ENCODE results near the gene VPS13C.

Gene VPS13C

GRCh38 chr15:61983081-61983480 is 77.2 kb downstream of the VPS13C start:
- Histone ChIP-seq H3K36me3 (ENCODE audit: control insufficient read depth, insufficient read depth, low read length) (peaks cover 12% of the 10 kb centered on the region), H3K27ac (ENCODE audit: low read depth, low read length) (no peak overlapping the region), H3K9me3 (ENCODE audit: control insufficient read depth, insufficient read depth, low read depth, low read length) (no peaks in the 10 kb centered on the region), H3K4me3 (ENCODE audit: low read depth, low read length) (no peak overlapping the region), H3K27me3 (ENCODE audit: control insufficient read depth, insufficient read depth, low read length) (no peaks in the 10 kb centered on the region), H3K9ac (ENCODE audit: low read length) (no peak overlapping the region), H3K4me1 (ENCODE audit: control insufficient read depth, insufficient read depth, low read length) (no peaks in the 10 kb centered on the region)

GRCh38 chr15:61978225-61978624 is 82.0 kb downstream of the VPS13C start:
- Histone ChIP-seq H3K27ac (ENCODE audit: low read depth, low read length) (no peak overlapping the region), H3K27me3 (ENCODE audit: control insufficient read depth, insufficient read depth, low read length) (no peaks in the 10 kb centered on the region), H3K9me3 (ENCODE audit: control insufficient read depth, insufficient read depth, low read depth, low read length) (no peaks in the 10 kb centered on the region), H3K4me3 (ENCODE audit: low read depth, low read length) (no peak overlapping the region), H3K9ac (ENCODE audit: low read length) (no peak overlapping the region), H3K36me3 (ENCODE audit: control insufficient read depth, insufficient read depth, low read length) (peaks cover 9% of the 10 kb centered on the region), H3K4me1 (ENCODE audit: control insufficient read depth, insufficient read depth, low read length) (no peaks in the 10 kb centered on the region)

GRCh38 chr15:61974759-61975158 is 85.5 kb downstream of the VPS13C start:
- Histone ChIP-seq H3K27me3 (ENCODE audit: control insufficient read depth, insufficient read depth, low read length) (no peaks in the 10 kb centered on the region), H3K4me3 (ENCODE audit: low read depth, low read length) (no peak overlapping the region), H3K4me1 (ENCODE audit: control insufficient read depth, insufficient read depth, low read length) (no peaks in the 10 kb centered on the region), H3K27ac (ENCODE audit: low read depth, low read length) (no peak overlapping the region), H3K9ac (ENCODE audit: low read length) (no peak overlapping the region), H3K36me3 (ENCODE audit: control insufficient read depth, insufficient read depth, low read length) (peaks cover 12% of the 10 kb centered on the region), H3K9me3 (ENCODE audit: control insufficient read depth, insufficient read depth, low read depth, low read length) (no peaks in the 10 kb centered on the region)

- peaks cover 12% of the 10 kb centered on the region for H3K36me3 ChIP-seq (ENCODE audit: control insufficient read depth, insufficient read depth, low read length)
- no peaks in the 10 kb centered on the region for H3K9me3 ChIP-seq (ENCODE audit: control insufficient read depth, insufficient read depth, low read depth, low read length)
- H3K4me3 ChIP-seq (ENCODE audit: low read depth, low read length): no peak overlapping the region
- H3K4me1 ChIP-seq (ENCODE audit: control insufficient read depth, insufficient read depth, low read length): no peaks in the 10 kb centered on the region
- H3K27ac ChIP-seq (ENCODE audit: low read depth, low read length): no peak overlapping the region
- H3K27me3 ChIP-seq (ENCODE audit: control insufficient read depth, insufficient read depth, low read length): no peaks in the 10 kb centered on the region
- H3K9ac ChIP-seq (ENCODE audit: low read length): no peak overlapping the region
These were observed 86.1 kb downstream of the VPS13C start for GRCh38 chr15:61974118-61974517.

- Histone ChIP-seq H3K36me3 (ENCODE audit: control insufficient read depth, insufficient read depth, low read length) (peaks cover 5% of the 10 kb centered on the region), H3K9me3 (ENCODE audit: control insufficient read depth, insufficient read depth, low read depth, low read length) (no peaks in the 10 kb centered on the region)
These were observed 108.3 kb downstream of the VPS13C start for GRCh38 chr15:61951949-61952348.

GRCh38 chr15:61946778-61947177 is 113.5 kb downstream of the VPS13C start:
- Histone ChIP-seq H3K9ac (ENCODE audit: low read length) (no peak overlapping the region), H3K27ac (ENCODE audit: low read depth, low read length) (no peak overlapping the region), H3K4me3 (ENCODE audit: low read depth, low read length) (no peak overlapping the region), H3K27me3 (ENCODE audit: control insufficient read depth, insufficient read depth, low read length) (no peaks in the 10 kb centered on the region), H3K4me1 (ENCODE audit: control insufficient read depth, insufficient read depth, low read length) (no peaks in the 10 kb centered on the region), H3K36me3 (ENCODE audit: control insufficient read depth, insufficient read depth, low read length) (peaks cover 9% of the 10 kb centered on the region), H3K9me3 (ENCODE audit: control insufficient read depth, insufficient read depth, low read depth, low read length) (0 out of 2 replicates have a peak, but pooled peaks cover 6% of the 10 kb centered on the region)

More at GRCh38 chr15:61951949-61952348, 108.3 kb downstream of the VPS13C start:
- no peak overlapping the region for H3K9ac ChIP-seq (ENCODE audit: low read length)
- H3K4me3 ChIP-seq (ENCODE audit: low read depth, low read length): no peak overlapping the region
- H3K4me1 ChIP-seq (ENCODE audit: control insufficient read depth, insufficient read depth, low read length): no peaks in the 10 kb centered on the region
- H3K27me3 ChIP-seq (ENCODE audit: control insufficient read depth, insufficient read depth, low read length): no peaks in the 10 kb centered on the region
- no peak overlapping the region for H3K27ac ChIP-seq (ENCODE audit: low read depth, low read length)

- H3K27me3 ChIP-seq (ENCODE audit: control insufficient read depth, insufficient read depth, low read length): no peaks in the 10 kb centered on the region
- no peaks in the 10 kb centered on the region for H3K4me1 ChIP-seq (ENCODE audit: control insufficient read depth, insufficient read depth, low read length)
- H3K9me3 ChIP-seq (ENCODE audit: control insufficient read depth, insufficient read depth, low read depth, low read length): 0 out of 2 replicates have a peak, but pooled peaks cover 6% of the 10 kb centered on the region
- H3K4me3 ChIP-seq (ENCODE audit: low read depth, low read length): no peak overlapping the region
- peaks cover 9% of the 10 kb centered on the region for H3K36me3 ChIP-seq (ENCODE audit: control insufficient read depth, insufficient read depth, low read length)
- no peak overlapping the region for H3K27ac ChIP-seq (ENCODE audit: low read depth, low read length)
- H3K9ac ChIP-seq (ENCODE audit: low read length): no peak overlapping the region
These were observed 116.3 kb downstream of the VPS13C start for GRCh38 chr15:61943992-61944391.

GRCh38 chr15:61938249-61938648 is 122.0 kb downstream of the VPS13C start:
- no peak overlapping the region for H3K9ac ChIP-seq (ENCODE audit: low read length)
- H3K4me3 ChIP-seq (ENCODE audit: low read depth, low read length): no peak overlapping the region
- H3K36me3 ChIP-seq (ENCODE audit: control insufficient read depth, insufficient read depth, low read length): no peaks in the 10 kb centered on the region
- no peaks in the 10 kb centered on the region for H3K27me3 ChIP-seq (ENCODE audit: control insufficient read depth, insufficient read depth, low read length)
- H3K9me3 ChIP-seq (ENCODE audit: control insufficient read depth, insufficient read depth, low read depth, low read length): 0 out of 2 replicates have a peak, but pooled peaks cover under 1% of the 10 kb centered on the region
- no peak overlapping the region for H3K27ac ChIP-seq (ENCODE audit: low read depth, low read length)
- no peaks in the 10 kb centered on the region for H3K4me1 ChIP-seq (ENCODE audit: control insufficient read depth, insufficient read depth, low read length)

GRCh38 chr15:61936528-61937195 is 123.6 kb downstream of the VPS13C start:
- Histone ChIP-seq H3K9ac (ENCODE audit: low read length) (no peak overlapping the region), H3K4me3 (ENCODE audit: low read depth, low read length) (no peak overlapping the region), H3K9me3 (ENCODE audit: control insufficient read depth, insufficient read depth, low read depth, low read length) (no peaks in the 10 kb centered on the region), H3K36me3 (ENCODE audit: control insufficient read depth, insufficient read depth, low read length) (no peaks in the 10 kb centered on the region), H3K27ac (ENCODE audit: low read depth, low read length) (no peak overlapping the region), H3K27me3 (ENCODE audit: control insufficient read depth, insufficient read depth, low read length) (no peaks in the 10 kb centered on the region), H3K4me1 (ENCODE audit: control insufficient read depth, insufficient read depth, low read length) (no peaks in the 10 kb centered on the region)

- H3K4me3 ChIP-seq (ENCODE audit: low read depth, low read length): no peak overlapping the region
- no peak overlapping the region for H3K9ac ChIP-seq (ENCODE audit: low read length)
- no peaks in the 10 kb centered on the region for H3K36me3 ChIP-seq (ENCODE audit: control insufficient read depth, insufficient read depth, low read length)
These were observed 124.8 kb downstream of the VPS13C start for GRCh38 chr15:61935493-61935892.

GRCh38 chr15:61929452-61929851 is 130.8 kb downstream of the VPS13C start:
- Histone ChIP-seq H3K9ac (ENCODE audit: low read length) (no peak overlapping the region), H3K27me3 (ENCODE audit: control insufficient read depth, insufficient read depth, low read length) (no peaks in the 10 kb centered on the region), H3K27ac (ENCODE audit: low read depth, low read length) (no peak overlapping the region), H3K9me3 (ENCODE audit: control insufficient read depth, insufficient read depth, low read depth, low read length) (no peaks in the 10 kb centered on the region), H3K4me3 (ENCODE audit: low read depth, low read length) (no peak overlapping the region), H3K36me3 (ENCODE audit: control insufficient read depth, insufficient read depth, low read length) (0 out of 2 replicates have a peak, but pooled peaks cover 3% of the 10 kb centered on the region), H3K4me1 (ENCODE audit: control insufficient read depth, insufficient read depth, low read length) (no peaks in the 10 kb centered on the region)

More at GRCh38 chr15:61935493-61935892, 124.8 kb downstream of the VPS13C start:
- no peak overlapping the region for H3K27ac ChIP-seq (ENCODE audit: low read depth, low read length)
- no peaks in the 10 kb centered on the region for H3K9me3 ChIP-seq (ENCODE audit: control insufficient read depth, insufficient read depth, low read depth, low read length)
- H3K4me1 ChIP-seq (ENCODE audit: control insufficient read depth, insufficient read depth, low read length): no peaks in the 10 kb centered on the region
- H3K27me3 ChIP-seq (ENCODE audit: control insufficient read depth, insufficient read depth, low read length): no peaks in the 10 kb centered on the region
